ENCODE data around the gene CCP110. TPM values are rescaled to one million over a fixed set of nuclear protein-coding genes. Genes with fewer than 3 reads are reported as not detected.

CCP110 gene
- total RNA-seq, 1 experiment from 2014 or later, result 31.8 TPM

GRCh38 chr16:19506965-19507364 lies 16.8 kb upstream of the CCP110 start:
- CTCF ChIA-PET, result interaction anchor here (0.9 kb wide), 1 partner anchor 117 kb away, joined by 3 read pairs; no protein-coding TSS in a partner anchor
- DNase-seq (ENCODE audit: low read depth, low spot score), result no peak
- no peaks in the 10 kb centered on the region for H3K27me3 ChIP-seq (ENCODE audit: control insufficient read depth, insufficient read depth, low read length)
- no peak overlapping the region for H3K4me3 ChIP-seq (ENCODE audit: low read depth in 2 of 2, low read length in 2 of 2)
- no peaks in the 10 kb centered on the region for H3K9me3 ChIP-seq (ENCODE audit: control insufficient read depth, insufficient read depth, low read depth, low read length)
- peaks cover 33% of the 10 kb centered on the region for H3K36me3 ChIP-seq (ENCODE audit: control insufficient read depth, insufficient read depth, low read length)
- ATAC-seq, result no peak
- POLR2A ChIA-PET, result no interaction called here
- H3K27ac ChIP-seq (ENCODE audit: low read length), result no peak overlapping the region
- no peak for TF ChIP-seq POLR2AphosphoS5 (IDR thresholded peaks at IDR 0.05; ENCODE audit: low read depth, low read length)
- no peak for TF ChIP-seq CTCF (IDR thresholded peaks at IDR 0.05)
- TF ChIP-seq TCF7L2 (IDR thresholded peaks at IDR 0.05; ENCODE audit: low read depth, low read length), result no peak
- no peak for TF ChIP-seq SIN3A (IDR thresholded peaks at IDR 0.05; ENCODE audit: borderline replicate concordance, insufficient read depth, low read depth, low read length)
- no peak for TF ChIP-seq REST (IDR thresholded peaks at IDR 0.05; ENCODE audit: insufficient read depth in 1 of 2, low read depth in 2 of 2, low read length in 1 of 2)
- BruUV-seq (replicated peaks), result no TSS peak
- intact Hi-C loops (cut with micrococcal nuclease; ENCODE audit: unreplicated experiment) (loop anchor here (10.0 kb wide), 1 partner anchor 422 kb away; no protein-coding TSS in a partner anchor), in situ Hi-C loops (cut with HindIII; ENCODE audit: low pct_unique_long_range_greater_than_20kb, low sequenced_read_pairs) (no loop called here)
- H3K4me1 ChIP-seq (ENCODE audit: control insufficient read depth, insufficient read depth, low read length), result no peaks in the 10 kb centered on the region

GRCh38 chr16:19507867-19508266 lies 15.9 kb upstream of the CCP110 start:
- Histone ChIP-seq H3K9me3 (ENCODE audit: control insufficient read depth, insufficient read depth, low read depth, low read length) (no peaks in the 10 kb centered on the region), H3K4me3 (ENCODE audit: low read depth in 2 of 2, low read length in 2 of 2) (no peak overlapping the region), H3K27me3 (ENCODE audit: control insufficient read depth, insufficient read depth, low read length) (no peaks in the 10 kb centered on the region), H3K27ac (ENCODE audit: low read length) (no peak overlapping the region), H3K36me3 (ENCODE audit: control insufficient read depth, insufficient read depth, low read length) (peaks cover 33% of the 10 kb centered on the region), H3K4me1 (ENCODE audit: control insufficient read depth, insufficient read depth, low read length) (no peaks in the 10 kb centered on the region)
- intact Hi-C loops (cut with micrococcal nuclease; ENCODE audit: unreplicated experiment), result loop anchor here (10.0 kb wide), 1 partner anchor 423 kb away; no protein-coding TSS in a partner anchor
- ChIA-PET POLR2A (interaction anchor here (0.6 kb wide), 1 partner anchor 715 kb away, joined by 8 read pairs; no protein-coding TSS in a partner anchor), CTCF (interaction anchor here (0.6 kb wide), 1 partner anchor 169 kb away, joined by 5 read pairs; no protein-coding TSS in a partner anchor)
- in situ Hi-C loops (cut with HindIII; ENCODE audit: low pct_unique_long_range_greater_than_20kb, low sequenced_read_pairs), result no loop called here
- no peak for TF ChIP-seq TCF7L2 (IDR thresholded peaks at IDR 0.05; ENCODE audit: low read depth, low read length)
- no peak for TF ChIP-seq POLR2AphosphoS5 (IDR thresholded peaks at IDR 0.05; ENCODE audit: low read depth, low read length)
- no peak for TF ChIP-seq REST (IDR thresholded peaks at IDR 0.05; ENCODE audit: insufficient read depth in 1 of 2, low read depth in 2 of 2, low read length in 1 of 2)
- TF ChIP-seq CTCF (IDR thresholded peaks at IDR 0.05), result no peak
- TF ChIP-seq SIN3A (IDR thresholded peaks at IDR 0.05; ENCODE audit: borderline replicate concordance, insufficient read depth, low read depth, low read length), result no peak
- no TSS peak for BruUV-seq (replicated peaks)
- ATAC-seq (no peak), DNase-seq (ENCODE audit: low read depth, low spot score) (no peak)
